HG03135 (cell line): ENCODE results near the gene COX6A1.

Experiments used
- ATAC-seq: cut with Tn5 transposase; IDR thresholded peaks from one replicate; pipeline ENCODE4 v1.9.1; 2021; ENCODE audit warnings: mild to moderate bottlenecking, moderate library complexity; ENCODE audit not compliant: unreplicated experiment

The COX6A1 gene

DNA sequence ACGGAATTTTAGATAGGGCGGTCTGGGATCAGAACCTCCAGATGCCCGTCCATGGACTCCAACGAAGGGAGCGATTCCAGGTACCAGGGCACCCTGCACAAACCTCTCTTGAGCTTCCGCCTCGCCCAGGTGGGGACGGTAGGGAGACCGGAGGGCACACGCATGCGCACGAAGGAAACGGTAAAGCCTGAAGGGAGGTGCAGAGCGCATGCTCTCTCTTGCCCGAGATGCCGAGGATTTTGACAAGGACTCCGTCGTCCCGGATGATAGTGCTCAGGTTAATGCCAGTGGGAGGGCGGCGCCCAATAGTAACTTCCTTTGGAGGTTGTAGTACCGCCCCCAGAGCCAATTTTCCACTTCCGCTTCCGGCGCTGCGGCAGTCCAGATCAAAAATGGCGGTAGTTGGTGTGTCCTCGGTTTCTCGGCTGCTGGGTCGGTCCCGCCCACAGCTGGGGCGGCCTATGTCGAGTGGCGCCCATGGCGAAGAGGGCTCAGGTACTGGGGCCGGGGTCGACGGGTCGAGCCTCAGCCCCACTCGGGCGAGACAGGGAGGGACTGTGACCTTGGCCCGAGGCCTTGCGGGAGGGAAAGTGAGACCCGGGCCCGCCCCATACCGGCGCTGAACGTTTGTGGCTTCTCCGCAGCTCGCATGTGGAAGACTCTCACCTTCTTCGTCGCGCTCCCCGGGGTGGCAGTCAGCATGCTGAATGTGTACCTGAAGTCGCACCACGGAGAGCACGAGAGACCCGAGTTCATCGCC, at the start of gene COX6A1:
Gene COX6A1 (plus strand): TSS at position 379 of the 760 bp plus-strand sequence. CDS start 14 bp downstream, at position 393.
- peak; percentile 95 for ATAC-seq

DNA sequence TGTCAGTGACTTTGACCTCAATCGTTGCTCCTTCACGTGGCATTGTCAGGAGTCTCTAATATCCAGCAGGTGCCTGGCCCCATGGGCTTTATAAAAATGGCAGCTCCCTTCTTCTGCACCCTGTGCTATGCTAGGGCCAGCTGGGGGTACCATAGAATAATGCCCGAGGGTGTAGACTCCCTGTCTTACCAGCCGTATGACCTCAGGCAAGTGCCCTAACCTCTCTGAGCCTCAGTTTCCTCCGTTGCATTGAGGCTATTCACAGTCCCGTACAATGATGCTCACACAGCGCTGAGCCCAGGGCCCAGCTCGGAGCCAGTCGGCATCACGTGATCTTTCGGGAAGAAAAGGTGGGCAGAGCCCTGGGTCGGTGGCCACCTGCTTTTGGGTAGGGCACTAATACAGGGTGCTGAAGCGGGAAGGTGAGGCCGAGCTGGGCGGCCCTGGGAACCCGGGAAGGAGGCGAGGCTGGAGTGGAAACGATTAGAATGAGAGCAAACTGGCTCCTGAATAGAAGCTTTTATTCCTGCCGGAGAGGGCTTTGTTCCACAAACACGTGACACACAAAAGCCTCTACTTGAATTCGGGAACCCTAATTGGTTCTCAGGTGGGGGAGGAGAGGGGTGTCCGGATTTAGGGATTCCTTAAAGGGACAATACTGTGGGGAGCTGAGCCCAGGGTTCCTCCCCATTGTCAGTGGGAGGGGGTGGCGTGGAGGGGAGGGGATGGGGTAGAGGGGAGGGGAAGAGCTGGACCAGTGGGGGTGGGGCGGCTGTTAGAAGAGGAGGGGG, 49.0 kb upstream of the COX6A1 start:
- ATAC-seq = no peak

DNA sequence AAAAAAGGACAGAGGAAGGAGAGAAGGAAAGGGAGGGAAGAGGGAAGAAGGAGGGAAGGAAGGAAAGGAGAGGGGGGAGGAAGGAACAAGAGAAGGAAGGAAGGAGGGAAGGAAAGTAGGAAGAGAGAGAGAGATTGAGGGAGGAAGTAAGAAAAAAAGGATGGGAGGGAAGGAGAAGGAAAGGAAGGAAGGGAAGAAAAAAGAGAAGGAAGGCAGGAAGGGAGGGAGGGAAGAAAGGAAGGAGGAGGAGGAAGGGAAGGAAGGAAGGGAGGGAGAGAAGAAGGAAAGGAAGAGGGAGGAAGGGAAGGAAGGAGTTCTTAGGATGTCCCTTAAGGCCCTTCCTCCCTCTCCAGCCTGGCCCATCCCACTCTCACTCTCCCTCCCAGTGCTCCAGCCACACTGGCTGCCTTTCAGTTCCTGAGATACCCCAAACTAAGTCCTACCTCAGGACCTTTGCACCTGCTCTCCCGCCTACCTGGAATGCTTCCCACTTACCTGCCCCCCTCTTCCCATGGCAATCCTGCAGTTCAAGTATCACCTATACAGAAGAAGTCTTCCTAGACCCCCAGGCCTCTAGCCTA, 47.3 kb upstream of the COX6A1 start:
- no peak for ATAC-seq

DNA sequence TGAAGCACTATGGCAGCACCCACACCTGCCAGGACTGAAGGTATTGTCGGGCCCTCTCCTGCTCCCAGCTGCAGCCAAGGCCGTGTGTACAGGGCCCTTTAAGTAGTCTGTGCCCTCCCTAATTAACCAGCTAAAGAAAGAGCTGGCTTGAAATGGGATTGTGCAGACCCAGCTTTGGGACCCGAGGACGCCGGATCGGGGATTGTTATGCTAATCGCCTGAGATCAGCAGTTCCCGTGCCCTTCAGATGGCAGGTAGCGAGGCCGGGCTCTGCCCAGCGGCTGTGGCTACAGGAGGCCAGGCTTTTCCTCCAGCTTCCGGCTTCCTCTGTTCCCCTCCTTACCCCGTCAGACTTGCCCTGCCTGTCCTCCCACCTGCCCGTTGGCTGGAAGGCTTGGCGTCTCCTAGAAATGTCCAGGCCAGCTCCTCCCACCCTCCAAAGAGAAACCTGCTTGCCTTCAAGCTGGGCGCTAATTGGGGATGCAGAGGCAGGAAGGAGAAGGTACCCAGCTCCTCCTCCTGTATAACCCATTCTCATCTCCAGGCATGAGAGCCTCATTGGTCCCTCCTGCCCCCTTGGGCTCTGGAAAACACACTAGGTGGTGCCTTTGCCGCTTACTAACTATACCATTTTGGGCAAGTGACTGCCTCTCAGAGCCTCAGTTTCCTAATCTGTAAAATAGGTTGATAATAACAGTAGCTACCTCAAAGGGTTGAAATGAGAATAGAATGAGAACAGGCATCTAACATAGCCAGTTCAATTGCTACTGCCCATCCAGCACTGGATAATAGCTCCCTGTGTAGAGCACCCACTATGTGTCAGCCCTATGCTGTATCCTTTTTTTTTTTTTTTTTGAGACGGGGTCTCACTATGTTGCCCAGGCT, 43.2 kb upstream of the COX6A1 start:
- no peak for ATAC-seq

DNA sequence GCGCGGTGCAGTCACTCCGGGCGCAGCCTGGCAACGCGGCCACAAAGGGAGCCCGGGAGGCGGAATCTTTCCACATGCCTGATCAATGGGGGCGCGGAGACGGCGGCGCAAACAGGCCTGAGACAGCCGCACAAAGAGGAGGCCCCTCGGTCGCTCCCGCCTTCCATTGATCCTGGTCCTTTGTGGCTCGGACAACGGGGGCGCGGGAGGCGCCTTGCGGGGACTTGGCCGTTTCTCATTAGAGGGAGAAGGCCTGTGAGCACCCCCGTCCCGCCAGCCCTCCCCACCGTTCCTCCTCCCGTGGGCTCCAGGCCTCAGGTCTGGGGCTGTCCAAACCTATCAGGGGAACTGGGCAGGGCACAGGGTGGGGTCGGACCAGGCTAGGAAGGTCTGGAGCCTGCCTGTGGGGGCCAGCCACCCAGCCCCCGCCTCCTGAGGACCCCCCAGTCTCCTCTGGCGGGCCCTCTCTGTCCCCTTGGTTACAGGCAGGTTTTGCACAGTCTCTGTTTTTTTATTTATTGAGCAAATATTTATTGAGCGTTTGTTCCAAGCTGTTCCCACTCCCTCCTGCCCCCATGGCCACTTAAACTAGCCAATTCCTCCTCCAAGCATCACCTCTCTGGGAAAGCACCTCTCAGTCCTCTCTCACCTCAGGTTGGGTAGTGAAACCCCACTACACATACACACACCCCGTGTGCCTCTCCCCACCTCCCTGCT, 39.9 kb upstream of the COX6A1 start:
- no peak for ATAC-seq

DNA sequence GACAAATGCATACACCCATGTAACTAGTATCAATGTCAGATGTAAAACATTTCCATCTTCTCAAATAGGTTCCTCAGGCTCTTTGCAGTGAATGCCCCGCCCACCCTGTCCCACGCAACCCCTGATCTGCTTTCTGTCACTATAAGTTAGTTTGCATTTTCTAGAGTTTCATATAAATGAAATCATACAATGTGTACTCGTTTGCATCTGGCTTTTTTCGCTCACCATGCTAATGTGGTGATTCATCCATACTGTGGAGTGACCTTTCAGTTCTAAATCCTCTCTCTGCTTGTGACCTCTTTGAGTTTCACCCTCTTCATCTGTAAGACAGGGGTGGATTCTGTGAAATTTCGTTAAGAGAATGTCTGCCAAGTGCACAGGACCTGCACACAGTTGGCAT, 38.4 kb upstream of the COX6A1 start:
- no peak for ATAC-seq

DNA sequence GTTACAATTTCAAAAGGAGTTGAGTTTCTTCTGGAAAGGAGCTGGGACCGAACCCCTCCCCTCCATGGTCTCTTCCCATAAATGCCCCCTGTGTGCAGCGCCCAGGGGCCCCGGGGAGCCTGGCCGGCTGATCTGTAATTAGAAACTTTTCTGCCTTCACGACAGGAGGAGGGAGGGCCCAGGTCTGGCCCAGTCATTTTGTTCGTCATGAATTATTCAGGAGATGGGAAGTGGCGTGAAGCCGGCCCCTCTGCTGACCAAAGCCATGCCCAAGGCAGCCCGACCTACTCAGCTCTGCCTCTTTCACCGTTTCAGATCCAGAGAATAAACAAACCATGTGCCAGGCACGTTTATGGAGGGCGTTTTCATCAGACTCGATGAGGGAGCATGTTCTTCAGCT, 35.7 kb upstream of the COX6A1 start:
- ATAC-seq = no peak

DNA sequence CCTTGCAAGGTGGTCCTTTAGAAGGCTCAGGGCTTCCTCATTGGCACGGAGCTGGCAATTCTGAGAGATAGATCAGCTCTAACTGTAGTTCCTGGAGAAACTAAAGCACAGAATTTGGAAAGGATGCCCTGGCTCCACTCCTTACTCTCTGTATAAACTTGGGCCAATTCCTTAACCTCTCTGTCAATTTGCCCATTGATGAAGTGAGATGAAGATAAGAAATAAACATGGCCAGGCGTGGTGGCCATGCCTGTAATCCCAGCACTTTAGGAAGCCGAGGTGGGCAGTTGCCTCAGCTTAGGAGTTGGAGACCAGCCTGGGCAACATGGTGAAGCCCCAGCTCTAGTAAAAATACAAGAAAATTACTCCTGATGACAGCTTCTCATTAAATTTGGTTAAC, 34.0 kb upstream of the COX6A1 start:
- no peak for ATAC-seq

DNA sequence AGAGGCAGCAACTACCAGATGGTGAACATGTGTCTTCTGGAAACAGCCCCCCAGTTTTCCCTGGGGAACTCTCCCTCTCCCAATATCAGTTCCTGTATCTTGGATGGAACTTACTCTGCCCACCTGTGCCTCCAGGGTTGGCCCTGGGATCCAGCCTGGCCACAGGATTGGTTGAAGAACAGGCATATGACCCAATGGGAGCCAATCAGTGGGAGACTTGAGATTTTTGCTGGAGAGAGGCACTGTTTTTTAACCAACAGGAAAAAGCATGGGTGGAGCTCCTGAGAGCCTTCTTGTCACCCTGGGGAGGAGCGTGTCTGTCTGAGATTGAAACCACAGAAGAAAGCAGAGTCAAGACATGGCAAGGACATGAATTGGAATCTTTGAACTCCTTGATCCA, 33.6 kb upstream of the COX6A1 start:
- no peak for ATAC-seq

DNA sequence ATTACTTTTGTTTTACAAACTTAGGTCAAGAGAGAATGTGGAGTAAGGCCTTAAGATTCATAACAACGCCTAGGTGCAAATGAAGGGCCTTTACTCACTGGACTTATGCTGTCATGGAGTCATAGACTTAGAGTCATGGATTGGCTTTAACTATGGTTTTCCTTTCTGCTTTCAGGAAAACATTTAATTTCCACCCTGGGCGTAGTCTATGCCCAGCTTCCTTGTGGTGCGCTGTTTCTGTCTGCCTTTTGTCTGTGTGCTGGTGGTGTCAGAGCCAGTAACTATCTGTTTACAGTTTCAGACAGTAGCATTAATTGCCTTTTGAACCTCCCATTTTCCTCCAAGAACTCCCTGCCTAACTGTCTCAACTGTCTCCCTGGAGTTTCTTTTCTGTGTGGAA, 31.8 kb upstream of the COX6A1 start:
- ATAC-seq = no peak

DNA sequence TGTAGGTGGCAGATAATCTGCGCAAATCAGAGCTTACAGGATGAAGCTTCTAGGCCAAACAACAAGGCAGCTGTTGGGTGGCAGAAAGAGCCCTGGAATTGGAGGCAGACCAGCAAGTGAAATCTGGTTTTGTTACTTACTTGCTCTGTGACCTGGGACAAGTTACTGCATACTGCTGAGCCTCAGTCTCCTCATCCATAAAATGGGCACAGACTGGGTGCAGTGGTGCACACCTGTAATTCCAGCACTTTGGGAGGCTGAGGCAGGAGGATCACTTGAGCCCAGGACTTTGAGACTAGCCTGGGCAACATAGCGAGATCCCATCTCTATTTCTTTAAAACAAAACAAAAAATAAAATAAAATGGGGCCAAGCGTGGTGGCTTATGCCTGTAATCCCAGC, 31.4 kb upstream of the COX6A1 start:
- no peak for ATAC-seq

DNA sequence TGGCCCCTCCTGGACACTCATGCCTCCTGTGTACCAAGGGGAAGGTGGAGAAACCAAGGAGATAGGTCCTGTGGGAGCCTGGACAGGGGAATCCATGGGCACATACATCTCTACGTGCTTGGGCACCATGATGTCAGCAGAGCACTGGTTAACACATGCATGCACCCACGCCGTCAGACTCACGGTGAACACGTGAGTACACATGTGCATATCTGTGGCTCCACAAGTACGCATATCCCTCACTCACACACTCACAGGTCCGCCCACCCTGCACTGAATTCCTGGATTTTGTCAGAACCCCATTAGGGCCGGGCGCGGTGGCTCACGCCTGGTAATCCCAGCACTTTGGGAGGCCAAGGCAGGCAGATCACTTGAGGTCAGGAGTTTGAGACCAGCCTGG, 29.1 kb upstream of the COX6A1 start:
- ATAC-seq = no peak

DNA sequence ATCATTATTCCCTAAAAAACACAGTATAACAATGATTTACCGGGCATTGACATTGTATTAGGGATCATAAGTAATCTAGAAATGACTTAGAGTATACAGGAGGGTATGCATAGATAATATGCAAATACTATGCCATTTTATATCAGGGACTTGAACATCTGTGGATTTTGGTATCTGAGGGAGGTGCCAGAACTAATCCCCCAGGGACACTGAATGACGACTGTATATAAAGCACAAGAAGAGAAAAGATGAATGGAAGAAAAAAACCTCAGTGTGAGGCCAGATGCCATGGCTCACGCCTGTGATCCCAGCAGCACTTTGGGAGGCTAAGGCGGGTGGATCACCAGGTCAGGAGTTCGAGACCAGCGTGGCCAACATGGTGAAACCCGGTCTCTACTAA, 25.5 kb upstream of the COX6A1 start:
- no peak for ATAC-seq

DNA sequence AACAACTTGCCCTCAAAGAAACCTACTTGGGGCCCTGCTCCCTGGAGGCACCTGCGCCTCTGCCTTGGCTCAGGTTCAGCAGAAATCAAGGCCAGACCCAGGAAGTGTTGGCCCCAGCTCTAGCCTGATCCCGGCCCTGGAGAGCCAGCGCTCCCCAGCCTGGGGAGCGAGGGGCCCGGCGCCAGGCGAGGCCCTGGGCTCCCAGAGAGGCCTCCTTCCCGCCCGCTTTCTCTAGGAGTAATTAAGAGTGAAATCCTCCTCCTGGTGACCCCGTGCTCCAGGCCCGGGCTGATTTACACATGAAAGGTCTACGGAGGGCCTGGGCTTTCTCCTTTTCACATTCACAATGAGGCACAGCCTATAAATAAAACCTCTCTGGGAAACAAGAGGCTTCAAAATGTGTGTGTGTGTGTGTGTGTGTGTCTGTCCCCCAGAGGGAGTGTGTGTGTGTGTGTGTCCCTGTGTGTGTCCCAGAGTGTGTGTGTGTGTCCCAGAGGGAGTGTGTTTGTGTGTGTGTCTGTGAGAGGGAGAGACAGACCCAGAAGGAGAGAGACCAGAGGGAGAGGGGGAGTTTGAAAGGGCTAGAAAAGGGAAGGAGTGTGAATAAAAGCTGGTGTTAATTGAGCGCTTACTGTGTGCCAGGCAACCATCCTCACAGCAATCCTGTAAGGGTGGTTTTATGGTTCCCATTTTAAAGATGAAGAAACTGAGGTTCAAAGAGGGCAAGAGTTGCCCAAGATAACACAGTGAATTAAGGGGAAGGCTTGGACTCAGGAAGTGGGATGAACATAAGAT, 23.8 kb upstream of the COX6A1 start:
- ATAC-seq = no peak

DNA sequence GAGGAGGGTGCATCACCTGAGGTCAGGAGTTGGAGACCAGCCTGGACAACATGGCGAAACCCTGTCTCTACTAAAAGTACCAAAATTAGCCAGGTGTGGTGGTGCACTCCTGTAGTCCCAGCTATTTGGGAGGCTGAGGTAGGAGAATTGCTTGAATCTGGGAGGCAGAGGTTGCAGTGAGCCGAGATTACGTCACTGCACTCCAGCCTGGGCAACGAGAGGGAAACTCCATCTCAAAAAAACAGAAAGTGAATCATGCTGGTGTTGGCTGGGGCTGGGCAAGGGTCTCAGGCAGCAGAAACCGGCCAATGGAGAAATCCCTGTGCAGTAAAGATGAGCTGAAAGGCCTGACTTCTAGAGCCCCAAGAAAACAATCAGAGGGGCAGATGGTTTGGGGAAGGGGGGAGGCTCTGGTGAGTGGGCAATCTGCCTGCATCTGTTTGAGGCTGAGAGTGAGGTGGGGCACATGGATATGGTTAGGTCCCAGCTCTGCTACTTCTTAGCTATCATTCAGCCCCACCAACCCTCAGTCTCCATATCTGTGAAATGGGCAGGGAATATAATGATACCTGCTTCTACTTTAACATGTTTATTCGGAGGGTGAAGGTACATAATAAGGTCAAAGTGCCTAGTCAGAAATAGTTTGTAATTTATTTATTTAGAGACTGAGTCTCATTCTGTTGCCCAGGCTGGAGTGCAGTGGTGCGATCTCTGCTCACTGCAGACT, 21.3 kb upstream of the COX6A1 start:
- ATAC-seq = no peak

DNA sequence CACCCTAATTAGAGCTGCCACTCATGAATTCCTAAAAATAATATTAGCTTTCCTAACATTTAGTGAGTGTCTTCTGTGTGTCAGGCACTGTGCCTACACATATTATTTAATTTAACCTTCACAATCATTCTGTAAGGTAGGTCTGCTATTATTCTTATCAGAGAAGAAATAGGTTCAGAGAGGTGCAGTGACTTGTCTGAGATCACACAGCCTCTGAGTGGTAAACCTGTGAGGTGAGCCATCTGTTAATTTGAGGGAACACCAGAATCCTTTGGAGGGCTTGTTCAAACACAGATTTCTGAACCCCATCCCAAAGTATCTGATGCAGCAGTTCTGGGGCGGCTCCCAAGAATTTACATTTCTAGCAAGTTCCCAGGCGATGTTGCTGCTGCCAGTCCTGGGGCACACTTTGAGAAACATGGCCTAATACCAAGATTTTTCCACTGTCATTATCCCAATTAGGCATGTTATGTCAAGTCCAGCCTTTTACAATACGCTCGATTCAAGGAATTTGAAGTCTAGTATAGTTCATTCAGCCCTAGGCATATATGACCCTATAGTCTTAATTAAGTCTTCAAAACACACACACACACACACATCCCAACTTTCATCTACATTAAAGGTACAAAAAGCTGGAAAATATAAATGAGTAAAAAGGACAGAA, 19.9 kb upstream of the COX6A1 start:
- ATAC-seq = no peak

DNA sequence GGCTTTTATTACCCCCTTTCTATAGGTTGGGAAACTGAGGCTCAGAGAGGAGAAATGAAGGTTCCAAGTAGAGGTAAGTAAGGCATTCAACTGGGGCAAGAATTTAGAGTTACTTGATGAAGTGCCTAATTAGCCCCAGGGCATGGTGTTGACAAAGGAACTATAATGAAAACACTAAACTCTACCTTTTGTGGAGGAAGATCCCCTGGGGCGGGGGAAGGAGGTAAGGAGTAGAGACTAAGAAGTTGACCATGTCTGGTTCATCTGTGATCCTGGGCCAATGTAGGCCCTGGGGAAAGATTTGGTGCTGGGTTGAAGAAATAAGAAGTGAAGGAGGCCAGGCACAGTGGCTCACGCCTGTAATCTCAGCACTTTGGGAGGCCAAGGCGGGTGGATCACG, 16.2 kb upstream of the COX6A1 start:
- ATAC-seq = no peak

DNA sequence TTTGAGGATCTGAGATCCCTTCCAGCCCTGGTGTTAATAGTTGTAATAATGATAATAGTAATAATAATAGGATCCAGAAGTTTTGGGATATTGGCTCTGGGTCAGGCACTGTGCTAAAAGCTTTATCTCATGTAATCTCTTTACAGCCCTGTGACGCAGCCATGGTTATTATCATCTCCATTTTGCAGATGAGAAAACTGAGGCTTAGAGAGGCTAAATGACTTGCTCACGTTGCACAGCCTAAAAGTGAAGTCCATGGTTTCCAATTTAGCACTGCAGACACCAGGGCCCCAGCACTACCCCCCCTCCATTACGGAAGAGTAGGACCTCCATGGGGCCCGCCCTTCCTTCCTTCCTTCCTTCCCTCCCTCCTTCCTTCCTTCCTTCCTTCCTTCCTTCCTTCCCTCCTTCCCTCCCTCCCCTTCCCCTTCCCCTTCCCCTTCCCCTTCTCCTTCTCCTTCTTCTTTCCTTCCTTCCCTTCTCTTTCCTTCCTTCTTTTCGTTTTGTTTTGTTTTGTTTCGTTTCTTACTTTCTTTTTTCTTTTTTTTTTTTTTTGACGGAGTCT, 14.9 kb upstream of the COX6A1 start:
- ATAC-seq = no peak
